ENCODE measurements around the gene MED28.

The MED28 gene

GRCh38 chr4:17680559-17681280 lies 66.3 kb downstream of the MED28 start:
- ATAC-seq: no peak
- TF ChIP-seq RARB (CRISPR knock-in tag; IDR thresholded peaks at IDR 0.05) (no peak), ZC3H10 (CRISPR knock-in tag; IDR thresholded peaks at IDR 0.05) (no peak), OSR1 (CRISPR knock-in tag; IDR thresholded peaks at IDR 0.05) (no peak), PPARA (CRISPR knock-in tag; IDR thresholded peaks at IDR 0.05; ENCODE audit: borderline replicate concordance) (no peak), BACH2 (CRISPR knock-in tag; IDR thresholded peaks at IDR 0.05; ENCODE audit: borderline replicate concordance) (no peak), ARNTL (CRISPR knock-in tag; IDR thresholded peaks at IDR 0.05; ENCODE audit: borderline replicate concordance, low read depth) (no peak), GLIS3 (CRISPR knock-in tag; IDR thresholded peaks at IDR 0.05) (no peak), CSDC2 (CRISPR knock-in tag; IDR thresholded peaks at IDR 0.05) (no peak), SNAI2 (CRISPR knock-in tag; IDR thresholded peaks at IDR 0.05) (no peak), TOX (CRISPR knock-in tag; IDR thresholded peaks at IDR 0.05; ENCODE audit: borderline replicate concordance) (no peak), CREB5 (CRISPR knock-in tag; IDR thresholded peaks at IDR 0.05; ENCODE audit: low read depth) (no peak), POU6F1 (CRISPR knock-in tag; IDR thresholded peaks at IDR 0.05; ENCODE audit: borderline replicate concordance, low read depth) (no peak), TCF4 (CRISPR knock-in tag; IDR thresholded peaks at IDR 0.05; ENCODE audit: borderline replicate concordance) (no peak), ZFP30 (CRISPR knock-in tag; IDR thresholded peaks at IDR 0.05) (no peak), ESRRG (CRISPR knock-in tag; IDR thresholded peaks at IDR 0.05) (no peak)

GRCh38 chr4:17681281-17682221 lies 67.1 kb downstream of the MED28 start:
- no peak for ATAC-seq
- no peak for TF ChIP-seq TSHZ2 (CRISPR knock-in tag; IDR thresholded peaks at IDR 0.05)
- TF ChIP-seq ZFP3 (CRISPR knock-in tag; IDR thresholded peaks at IDR 0.05): no peak
- TF ChIP-seq ZNF70 (CRISPR knock-in tag; IDR thresholded peaks at IDR 0.05): no peak
- TF ChIP-seq ISL1 (CRISPR knock-in tag; IDR thresholded peaks at IDR 0.05): no peak
- no peak for TF ChIP-seq PPARA (CRISPR knock-in tag; IDR thresholded peaks at IDR 0.05; ENCODE audit: borderline replicate concordance)
- TF ChIP-seq GLIS3 (CRISPR knock-in tag; IDR thresholded peaks at IDR 0.05): no peak
- TF ChIP-seq ARNTL (CRISPR knock-in tag; IDR thresholded peaks at IDR 0.05; ENCODE audit: borderline replicate concordance, low read depth): no peak
- no peak for TF ChIP-seq TOX (CRISPR knock-in tag; IDR thresholded peaks at IDR 0.05; ENCODE audit: borderline replicate concordance)
- no peak for TF ChIP-seq BACH2 (CRISPR knock-in tag; IDR thresholded peaks at IDR 0.05; ENCODE audit: borderline replicate concordance)
- no peak for TF ChIP-seq TCF4 (CRISPR knock-in tag; IDR thresholded peaks at IDR 0.05; ENCODE audit: borderline replicate concordance)
- TF ChIP-seq CSDC2 (CRISPR knock-in tag; IDR thresholded peaks at IDR 0.05): no peak
- no peak for TF ChIP-seq PATZ1 (CRISPR knock-in tag; IDR thresholded peaks at IDR 0.05; ENCODE audit: borderline replicate concordance)
- no peak for TF ChIP-seq SNAI2 (CRISPR knock-in tag; IDR thresholded peaks at IDR 0.05)
- TF ChIP-seq CREB5 (CRISPR knock-in tag; IDR thresholded peaks at IDR 0.05; ENCODE audit: low read depth): no peak
- no peak for TF ChIP-seq ZFP30 (CRISPR knock-in tag; IDR thresholded peaks at IDR 0.05)
- TF ChIP-seq ZNF8 (CRISPR knock-in tag; IDR thresholded peaks at IDR 0.05): no peak
- TF ChIP-seq CSRNP3 (CRISPR knock-in tag; IDR thresholded peaks at IDR 0.05): no peak
- TF ChIP-seq ZC3H10 (CRISPR knock-in tag; IDR thresholded peaks at IDR 0.05): no peak

All from SK-N-SH treated with all-trans-retinoic acid at 6 μM for 48 hours (cell line).